BLaER1 treated with 17β-estradiol and CSF1 and Interleukin-3, amounts not matched to agents 10 nM and 100 nM (cell line): ENCODE measurements around the gene OBP2B.
"Not testable (repeated sequence)": the region's sequence is repeated elsewhere in the genome, so short reads cannot be mapped to it uniquely, and the experiment has no call there.

Experiments used
- H3K27ac ChIP-seq, 11 experiments: shearing (Covaris generic); formaldehyde crosslinking; 2 replicates each; pipeline ENCODE4 v1.8.1; 2022
- H3K27me3 ChIP-seq, 11 experiments: shearing (Covaris generic); formaldehyde crosslinking; 2 replicates each; pipeline ENCODE4 v1.8.1; 2022
- H3K36me3 ChIP-seq, 11 experiments: shearing (Covaris generic); formaldehyde crosslinking; 2 replicates each; pipeline ENCODE4 v1.8.1; 2022
- H3K4me1 ChIP-seq, 10 experiments: shearing (Covaris generic); formaldehyde crosslinking; 2 replicates each; pipeline ENCODE4 v1.8.1; 2022
- H3K4me2 ChIP-seq, 11 experiments: shearing (Covaris generic); formaldehyde crosslinking; 2 replicates each; pipeline ENCODE4 v1.8.1; 2022
- H3K4me3 ChIP-seq, 10 experiments: shearing (Covaris generic); formaldehyde crosslinking; 2 replicates each; pipeline ENCODE4 v1.8.1; 2022
- H3K9ac ChIP-seq, 11 experiments: shearing (Covaris generic); formaldehyde crosslinking; 2 replicates each; pipeline ENCODE4 v1.8.1; 2022
- H3K9me3 ChIP-seq, 11 experiments: shearing (Covaris generic); formaldehyde crosslinking; replicated peaks in 1 of 11; 2 replicates each; pipeline ENCODE4 v1.8.1; 2022
- H4K20me1 ChIP-seq, 11 experiments: shearing (Covaris generic); formaldehyde crosslinking; 2 replicates each; pipeline ENCODE4 v1.8.1; 2022
- Cebpa-rat ChIP-seq, 11 experiments: shearing (Covaris generic); IDR thresholded peaks; 2 replicates each; pipeline ENCODE4 v1.8.1; 2022

The OBP2B gene

GRCh38 chr9:133208880-133209300, at the start of gene OBP2B:
Gene OBP2B, minus strand, starts transcription at chr9:133209250. Its CDS starts 51 bp downstream, at chr9:133209199.
- not testable (repeated sequence) for H3K27ac ChIP-seq, H3K27me3 ChIP-seq, H3K9ac ChIP-seq, H4K20me1 ChIP-seq, H3K4me3 ChIP-seq, H3K4me2 ChIP-seq, H3K36me3 ChIP-seq, H3K4me1 ChIP-seq
- H3K9me3 ChIP-seq, result peaks cover 7 to 17% (median 12%) of the 10 kb centered on the region in 11 experiments; a peak in 18 of 22 replicates

GRCh38 chr9:133258061-133259015, 49.3 kb upstream of the OBP2B start:
- no peak for TF ChIP-seq Cebpa-rat (IDR thresholded peaks at IDR 0.05)
- Histone ChIP-seq H3K9ac (no peak overlapping the region), H3K4me1 (peaks cover 0 to 10% (median 0%) of the 10 kb centered on the region in 10 experiments; a peak in 6 of 20 replicates), H4K20me1 (no peaks in the 10 kb centered on the region), H3K36me3 (no peaks in the 10 kb centered on the region), H3K27me3 (no peaks in the 10 kb centered on the region), H3K4me2 (no peak overlapping the region), H3K27ac (no peak overlapping the region), H3K9me3 (peaks cover 0 to 10% (median 8%) of the 10 kb centered on the region in 11 experiments; a peak in 19 of 22 replicates), H3K4me3 (no peak overlapping the region)

- no peak overlapping the region for H3K9ac ChIP-seq
- no peak overlapping the region for H3K27ac ChIP-seq
- H3K27me3 ChIP-seq, result no peaks in the 10 kb centered on the region
- H4K20me1 ChIP-seq, result no peaks in the 10 kb centered on the region
- no peak overlapping the region for H3K4me2 ChIP-seq
- H3K4me1 ChIP-seq, result peaks cover 0 to 10% (median 7%) of the 10 kb centered on the region in 10 experiments; a peak in 10 of 20 replicates
- TF ChIP-seq Cebpa-rat (IDR thresholded peaks at IDR 0.05), result no peak
- H3K4me3 ChIP-seq, result no peak overlapping the region
- H3K36me3 ChIP-seq, result no peaks in the 10 kb centered on the region
- H3K9me3 ChIP-seq, result peaks cover 0 to 10% (median 8%) of the 10 kb centered on the region in 11 experiments; a peak in 19 of 22 replicates
These were observed 48.5 kb upstream of the OBP2B start for GRCh38 chr9:133257465-133257956.

GRCh38 chr9:133256686-133257091, 47.6 kb upstream of the OBP2B start:
- H3K4me3 ChIP-seq, result no peak overlapping the region
- no peak overlapping the region for H3K27ac ChIP-seq
- no peak overlapping the region for H3K9ac ChIP-seq

GRCh38 chr9:133256136-133256461, 47.0 kb upstream of the OBP2B start:
- no peaks in the 10 kb centered on the region for H3K27me3 ChIP-seq
- H4K20me1 ChIP-seq, result no peaks in the 10 kb centered on the region
- H3K36me3 ChIP-seq, result no peaks in the 10 kb centered on the region
- H3K4me2 ChIP-seq, result no peak overlapping the region
- H3K4me1 ChIP-seq, result peaks cover 8 to 19% (median 14%) of the 10 kb centered on the region in 10 experiments; a peak in 15 of 20 replicates
- TF ChIP-seq Cebpa-rat (IDR thresholded peaks at IDR 0.05), result no peak
- H3K9ac ChIP-seq, result no peak overlapping the region
- no peak overlapping the region for H3K27ac ChIP-seq
- H3K4me3 ChIP-seq, result no peak overlapping the region
- peaks cover 0 to 10% (median 8%) of the 10 kb centered on the region in 11 experiments; a peak in 19 of 22 replicates for H3K9me3 ChIP-seq

More at GRCh38 chr9:133256686-133257091, 47.6 kb upstream of the OBP2B start:
- no peaks in the 10 kb centered on the region for H3K36me3 ChIP-seq
- TF ChIP-seq Cebpa-rat (IDR thresholded peaks at IDR 0.05), result no peak
- no peaks in the 10 kb centered on the region for H4K20me1 ChIP-seq
- H3K4me2 ChIP-seq, result peak overlapping the region in 1 of 11 experiments; percentile 17; a peak in 3 of 22 replicates
- peaks cover 0 to 10% (median 8%) of the 10 kb centered on the region in 11 experiments; a peak in 19 of 22 replicates for H3K9me3 ChIP-seq
- no peaks in the 10 kb centered on the region for H3K27me3 ChIP-seq
- H3K4me1 ChIP-seq, result peaks cover 8 to 17% (median 13%) of the 10 kb centered on the region in 10 experiments; a peak in 15 of 20 replicates

GRCh38 chr9:133255371-133256135, 46.5 kb upstream of the OBP2B start:
- no peak for TF ChIP-seq Cebpa-rat (IDR thresholded peaks at IDR 0.05)
- Histone ChIP-seq H3K4me3 (no peak overlapping the region), H3K27me3 (no peaks in the 10 kb centered on the region), H3K9me3 (peaks cover 0 to 10% (median 8%) of the 10 kb centered on the region in 11 experiments; a peak in 19 of 22 replicates), H3K4me1 (peaks cover 8 to 19% (median 14%) of the 10 kb centered on the region in 10 experiments; a peak in 15 of 20 replicates), H3K4me2 (no peak overlapping the region), H3K27ac (no peak overlapping the region), H4K20me1 (no peaks in the 10 kb centered on the region), H3K36me3 (no peaks in the 10 kb centered on the region), H3K9ac (no peak overlapping the region)

- H3K9me3 ChIP-seq, result peaks cover 0 to 10% (median 8%) of the 10 kb centered on the region in 11 experiments; a peak in 19 of 22 replicates
- H3K4me3 ChIP-seq, result no peak overlapping the region
- H3K4me2 ChIP-seq, result no peak overlapping the region
- H3K27ac ChIP-seq, result no peak overlapping the region
- peaks cover 8 to 19% (median 14%) of the 10 kb centered on the region in 10 experiments; a peak in 15 of 20 replicates for H3K4me1 ChIP-seq
- no peaks in the 10 kb centered on the region for H4K20me1 ChIP-seq
- no peak for TF ChIP-seq Cebpa-rat (IDR thresholded peaks at IDR 0.05)
- no peak overlapping the region for H3K9ac ChIP-seq
- no peaks in the 10 kb centered on the region for H3K27me3 ChIP-seq
- H3K36me3 ChIP-seq, result no peaks in the 10 kb centered on the region
These were observed 45.4 kb upstream of the OBP2B start for GRCh38 chr9:133254471-133254870.

GRCh38 chr9:133253268-133253667, 44.2 kb upstream of the OBP2B start:
- H3K4me2 ChIP-seq, result no peak overlapping the region
- H3K27me3 ChIP-seq, result no peaks in the 10 kb centered on the region
- peaks cover 0 to 10% (median 8%) of the 10 kb centered on the region in 11 experiments; a peak in 19 of 22 replicates for H3K9me3 ChIP-seq
- no peak overlapping the region for H3K4me3 ChIP-seq
- TF ChIP-seq Cebpa-rat (IDR thresholded peaks at IDR 0.05), result no peak
- peaks cover 8 to 19% (median 14%) of the 10 kb centered on the region in 10 experiments; a peak in 15 of 20 replicates for H3K4me1 ChIP-seq
- no peak overlapping the region for H3K27ac ChIP-seq
- no peak overlapping the region for H3K9ac ChIP-seq
- no peaks in the 10 kb centered on the region for H3K36me3 ChIP-seq
- H4K20me1 ChIP-seq, result no peaks in the 10 kb centered on the region
